Calu3 (cell line): ENCODE data around the gene EFNA4. TPM values are rescaled to one million over a fixed set of nuclear protein-coding genes. Genes with fewer than 3 reads are reported as not detected.

ENCODE experiments used
- BruUV-seq: library from RNA; stranded (reverse); fragments of 400-500 nt; replicated peaks from 2 replicates; lab custom pipeline; 2021; lab: Mats Ljungman, UMichigan
- CTCF ChIA-PET: fragments of 300-600 bp; sonication (Branson Sonifier 250); formaldehyde crosslinking; loops from one replicate; lab custom pipeline; 2022; ENCODE audit warnings: antibody characterized with exemption; lab: Charles Lee
- DNase-seq: peaks from one replicate; pipeline ENCODE4 v3.0.0; 2022
- H3K27ac Mint-ChIP-seq: one replicate; pipeline ENCODE4 v1.8.0; 2022; ENCODE audit warnings: mixed read lengths; ENCODE audit not compliant: unreplicated experiment
- H3K27me3 Mint-ChIP-seq: one replicate; pipeline ENCODE4 v1.8.0; 2022; ENCODE audit warnings: mixed read lengths; ENCODE audit not compliant: unreplicated experiment
- H3K36me3 Mint-ChIP-seq: one replicate; pipeline ENCODE4 v1.8.0; 2022; ENCODE audit warnings: mild to moderate bottlenecking, moderate library complexity, mixed read lengths; ENCODE audit not compliant: insufficient read depth, unreplicated experiment
- H3K4me1 Mint-ChIP-seq: one replicate; pipeline ENCODE4 v1.8.0; 2022; ENCODE audit warnings: mild to moderate bottlenecking, low read depth, mixed read lengths; ENCODE audit not compliant: unreplicated experiment
- H3K4me3 Mint-ChIP-seq: one replicate; pipeline ENCODE4 v1.8.0; 2022; ENCODE audit warnings: mild to moderate bottlenecking, low read depth, moderate library complexity, mixed read lengths; ENCODE audit not compliant: unreplicated experiment
- H3K9me3 Mint-ChIP-seq: one replicate; pipeline ENCODE4 v1.8.0; 2022; ENCODE audit warnings: low read depth, mixed read lengths; ENCODE audit not compliant: unreplicated experiment
- intact Hi-C: fragments of 100-400 bp; cut with micrococcal nuclease; formaldehyde crosslinking; loops from one replicate; pipeline ENCODE4 v1.10.0; 2022; ENCODE audit not compliant: unreplicated experiment
- total RNA-seq: library from RNA; stranded (reverse); gene quantifications from 2 replicates; pipeline ENCODE4 v1.2.3, GENCODE V29; 2022
- TF ChIP-seq, protein P1 (sequence below): fragments of 200-600 bp; IDR thresholded peaks from one replicate; pipeline ENCODE4 v1.8.0; 2022; ENCODE audit warnings: antibody characterized with exemption; ENCODE audit not compliant: unreplicated experiment

The EFNA4 gene
- total RNA-seq, 1 experiment from 2014 or later = 13.9 TPM

DNA sequence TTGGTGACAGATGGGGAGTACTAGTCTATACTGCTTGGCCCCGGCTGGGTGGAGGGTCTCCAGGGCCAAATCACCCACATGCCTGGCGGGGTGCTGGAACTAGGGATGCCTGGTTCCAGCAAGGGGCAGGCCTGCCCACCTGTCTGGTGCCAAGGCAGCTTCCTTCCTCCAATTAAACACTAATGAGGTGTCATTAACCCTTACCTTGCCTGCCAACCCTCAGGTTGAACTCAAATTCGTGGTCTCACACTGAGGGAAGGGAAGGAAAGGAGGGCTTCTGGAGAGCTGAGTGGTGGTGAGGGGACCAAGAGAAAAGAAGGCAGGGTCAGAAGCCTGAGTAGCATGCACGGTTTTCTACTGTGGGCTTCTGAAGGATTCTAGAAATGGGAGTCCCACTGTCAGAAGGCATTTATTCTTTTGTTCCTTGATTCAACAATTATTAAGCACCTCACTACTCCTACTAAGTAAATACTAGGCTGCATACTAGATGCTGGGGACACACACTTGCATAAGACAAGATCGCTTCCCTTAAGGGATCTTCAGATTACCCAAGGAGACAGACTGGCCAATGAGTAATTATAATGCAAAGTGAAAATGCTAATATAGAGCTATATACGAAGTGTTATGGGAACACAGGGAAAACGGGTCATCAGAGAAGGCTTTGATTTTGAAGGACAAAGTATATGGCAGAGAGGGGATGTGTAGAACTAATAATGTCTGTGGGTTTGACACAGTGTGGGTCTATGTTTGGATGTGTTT is 9.2 kb downstream of the EFNA4 start:
- intact Hi-C loops = no loop called here
- H3K36me3 Mint-ChIP-seq = peaks cover 33% of the 10 kb centered on the region
- H3K4me3 Mint-ChIP-seq = no peak overlapping the region
- H3K27me3 Mint-ChIP-seq = peaks cover 61% of the 10 kb centered on the region
- CTCF ChIA-PET = interaction anchor here (0.6 kb wide), 1 partner anchor 1040 kb away, joined by 4 read pairs; no protein-coding TSS in a partner anchor
- BruUV-seq = no TSS peak
- DNase-seq = no peak
- H3K4me1 Mint-ChIP-seq = peaks cover 24% of the 10 kb centered on the region
- H3K9me3 Mint-ChIP-seq = no peaks in the 10 kb centered on the region
- no peak overlapping the region for H3K27ac Mint-ChIP-seq
- TF ChIP-seq, protein P1, sequence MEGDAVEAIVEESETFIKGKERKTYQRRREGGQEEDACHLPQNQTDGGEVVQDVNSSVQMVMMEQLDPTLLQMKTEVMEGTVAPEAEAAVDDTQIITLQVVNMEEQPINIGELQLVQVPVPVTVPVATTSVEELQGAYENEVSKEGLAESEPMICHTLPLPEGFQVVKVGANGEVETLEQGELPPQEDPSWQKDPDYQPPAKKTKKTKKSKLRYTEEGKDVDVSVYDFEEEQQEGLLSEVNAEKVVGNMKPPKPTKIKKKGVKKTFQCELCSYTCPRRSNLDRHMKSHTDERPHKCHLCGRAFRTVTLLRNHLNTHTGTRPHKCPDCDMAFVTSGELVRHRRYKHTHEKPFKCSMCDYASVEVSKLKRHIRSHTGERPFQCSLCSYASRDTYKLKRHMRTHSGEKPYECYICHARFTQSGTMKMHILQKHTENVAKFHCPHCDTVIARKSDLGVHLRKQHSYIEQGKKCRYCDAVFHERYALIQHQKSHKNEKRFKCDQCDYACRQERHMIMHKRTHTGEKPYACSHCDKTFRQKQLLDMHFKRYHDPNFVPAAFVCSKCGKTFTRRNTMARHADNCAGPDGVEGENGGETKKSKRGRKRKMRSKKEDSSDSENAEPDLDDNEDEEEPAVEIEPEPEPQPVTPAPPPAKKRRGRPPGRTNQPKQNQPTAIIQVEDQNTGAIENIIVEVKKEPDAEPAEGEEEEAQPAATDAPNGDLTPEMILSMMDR = no peak

- peaks cover 29% of the 10 kb centered on the region for H3K4me1 Mint-ChIP-seq
- CTCF ChIA-PET = interaction anchor here (0.6 to 3.3 kb wide), 2 partner anchors 12 to 1041 kb away, joined by 4 to 15 read pairs; no protein-coding TSS in a partner anchor
- intact Hi-C loops = no loop called here
- H3K27me3 Mint-ChIP-seq = peaks cover 70% of the 10 kb centered on the region
- no peak for DNase-seq
- peaks cover 24% of the 10 kb centered on the region for H3K36me3 Mint-ChIP-seq
- no peak overlapping the region for H3K27ac Mint-ChIP-seq
- H3K9me3 Mint-ChIP-seq = no peaks in the 10 kb centered on the region
- TF ChIP-seq, protein P1 = no peak
- H3K4me3 Mint-ChIP-seq = no peak overlapping the region
- BruUV-seq = no TSS peak
These were observed 10.1 kb downstream of the EFNA4 start for GRCh38 chr1:155073377-155074242.

GRCh38 chr1:155075535-155075934 is 12.0 kb downstream of the EFNA4 start:
- Mint-ChIP-seq H3K4me3 (no peak overlapping the region), H3K27me3 (peaks cover 89% of the 10 kb centered on the region), H3K27ac (no peak overlapping the region), H3K4me1 (peaks cover 31% of the 10 kb centered on the region), H3K36me3 (peaks cover 22% of the 10 kb centered on the region), H3K9me3 (no peaks in the 10 kb centered on the region)
- intact Hi-C loops = no loop called here
- CTCF ChIA-PET = interaction anchor here (0.8 to 3.3 kb wide), 7 partner anchors 10 to 98 kb away, joined by 3 to 15 read pairs (median 4); partner anchors contain the start of genes EFNA4 and KRTCAP2
- no TSS peak for BruUV-seq
- TF ChIP-seq, protein P1 = no peak
- DNase-seq = no peak

DNA sequence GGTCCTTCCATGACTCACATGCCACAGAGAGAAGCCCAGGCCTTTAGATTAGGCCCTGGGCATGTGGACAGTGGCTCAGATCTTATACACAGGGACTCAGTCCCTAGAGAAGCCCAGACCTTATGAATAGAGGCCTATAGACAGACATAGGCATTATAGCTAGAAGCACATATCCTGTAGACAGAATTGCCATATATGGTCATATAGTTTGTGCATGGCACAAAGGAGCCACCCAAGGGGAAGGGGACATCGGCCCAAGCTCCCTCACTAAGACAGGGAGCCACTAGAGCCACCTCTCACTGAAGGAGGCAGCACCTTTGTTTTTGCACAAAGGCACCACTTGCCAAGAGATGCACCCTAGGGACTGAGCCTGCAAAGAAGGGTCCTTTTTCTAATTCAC is 12.8 kb downstream of the EFNA4 start:
- Mint-ChIP-seq H3K36me3 (peaks cover 16% of the 10 kb centered on the region), H3K9me3 (no peaks in the 10 kb centered on the region), H3K4me1 (peaks cover 30% of the 10 kb centered on the region), H3K27ac (no peak overlapping the region), H3K27me3 (peaks cover 90% of the 10 kb centered on the region), H3K4me3 (no peak overlapping the region)
- BruUV-seq = no TSS peak
- intact Hi-C loops = no loop called here
- CTCF ChIA-PET = interaction anchor here (0.8 to 3.3 kb wide), 4 partner anchors 9 to 97 kb away, joined by 3 to 15 read pairs (median 4); partner anchors contain the start of genes EFNA4 and KRTCAP2
- DNase-seq = no peak
- TF ChIP-seq, protein P1 = no peak
